ENCODE measurements around the gene MRPS27. TPM values are rescaled to one million over a fixed set of nuclear protein-coding genes. Genes with fewer than 3 reads are reported as not detected.
"Not testable (repeated sequence)": the region's sequence is repeated elsewhere in the genome, so short reads cannot be mapped to it uniquely, and the experiment has no call there.

MRPS27 gene
- total RNA-seq, 1 donor from 2014 or later, result 98.4 TPM

GRCh38 chr5:72353046-72353445 is 33.0 kb upstream of the MRPS27 start:
- peaks cover 4% of the 10 kb centered on the region for H3K9me3 Mint-ChIP-seq
- H3K27me3 Mint-ChIP-seq (ENCODE audit: low read depth), result no peaks in the 10 kb centered on the region
- no peak overlapping the region for H3K27ac Mint-ChIP-seq
- no peak overlapping the region for H3K4me3 Mint-ChIP-seq (ENCODE audit: low read depth)
- H3K36me3 Mint-ChIP-seq (ENCODE audit: low read depth), result peaks cover 39% of the 10 kb centered on the region
- peaks cover 35% of the 10 kb centered on the region for H3K4me1 Mint-ChIP-seq (ENCODE audit: low read depth)
- intact Hi-C loops (cut with micrococcal nuclease), result no loop called here
- DNase-seq (ENCODE audit: low spot score), result no peak

- H3K4me3 Mint-ChIP-seq (ENCODE audit: low read depth), result no peak overlapping the region
- intact Hi-C loops (cut with micrococcal nuclease), result no loop called here
- H3K9me3 Mint-ChIP-seq, result peaks cover 4% of the 10 kb centered on the region
- H3K4me1 Mint-ChIP-seq (ENCODE audit: low read depth), result peaks cover 37% of the 10 kb centered on the region
- no peaks in the 10 kb centered on the region for H3K27me3 Mint-ChIP-seq (ENCODE audit: low read depth)
- H3K27ac Mint-ChIP-seq, result no peak overlapping the region
- H3K36me3 Mint-ChIP-seq (ENCODE audit: low read depth), result peaks cover 39% of the 10 kb centered on the region
- no peak for DNase-seq (ENCODE audit: low spot score)
Observed at GRCh38 chr5:72352616-72353015, 32.6 kb upstream of the MRPS27 start.

GRCh38 chr5:72351376-72351775 is 31.3 kb upstream of the MRPS27 start:
- Mint-ChIP-seq H3K36me3 (ENCODE audit: low read depth) (peaks cover 44% of the 10 kb centered on the region), H3K27ac (no peak overlapping the region), H3K27me3 (ENCODE audit: low read depth) (no peaks in the 10 kb centered on the region), H3K4me3 (ENCODE audit: low read depth) (no peak overlapping the region), H3K4me1 (ENCODE audit: low read depth) (peaks cover 48% of the 10 kb centered on the region), H3K9me3 (peaks cover 4% of the 10 kb centered on the region)
- no peak for DNase-seq (ENCODE audit: low spot score)
- intact Hi-C loops (cut with micrococcal nuclease), result no loop called here

GRCh38 chr5:72347801-72348308 is 27.8 kb upstream of the MRPS27 start:
- no peak for DNase-seq (ENCODE audit: low spot score)

GRCh38 chr5:72346398-72346797 is 26.4 kb upstream of the MRPS27 start:
- intact Hi-C loops (cut with micrococcal nuclease), result no loop called here
- Mint-ChIP-seq H3K36me3 (ENCODE audit: low read depth) (peaks cover 53% of the 10 kb centered on the region), H3K27ac (peak overlapping the region; percentile 60), H3K27me3 (ENCODE audit: low read depth) (no peaks in the 10 kb centered on the region), H3K9me3 (peaks cover 4% of the 10 kb centered on the region), H3K4me1 (ENCODE audit: low read depth) (peaks cover 44% of the 10 kb centered on the region), H3K4me3 (ENCODE audit: low read depth) (no peak overlapping the region)
- no peak for DNase-seq (ENCODE audit: low spot score)

More at GRCh38 chr5:72347801-72348308, 27.8 kb upstream of the MRPS27 start:
- Mint-ChIP-seq H3K4me1 (ENCODE audit: low read depth) (peaks cover 47% of the 10 kb centered on the region), H3K27ac (peak overlapping the region; percentile 88), H3K27me3 (ENCODE audit: low read depth) (no peaks in the 10 kb centered on the region), H3K36me3 (ENCODE audit: low read depth) (peaks cover 57% of the 10 kb centered on the region), H3K9me3 (peaks cover 4% of the 10 kb centered on the region), H3K4me3 (ENCODE audit: low read depth) (no peak overlapping the region)
- intact Hi-C loops (cut with micrococcal nuclease), result loop anchor here (1.0 to 2.0 kb wide), 5 partner anchors 19 to 209 kb away; partner anchors contain the start of genes MRPS27 and PTCD2

GRCh38 chr5:72338689-72339209 is 18.7 kb upstream of the MRPS27 start:
- Mint-ChIP-seq H3K9me3 (no peaks in the 10 kb centered on the region), H3K36me3 (ENCODE audit: low read depth) (peaks cover 57% of the 10 kb centered on the region), H3K4me1 (ENCODE audit: low read depth) (peaks cover 3% of the 10 kb centered on the region), H3K27me3 (ENCODE audit: low read depth) (no peaks in the 10 kb centered on the region), H3K4me3 (ENCODE audit: low read depth) (no peak overlapping the region), H3K27ac (no peak overlapping the region)
- DNase-seq (ENCODE audit: low spot score), result no peak
- intact Hi-C loops (cut with micrococcal nuclease), result no loop called here

- intact Hi-C loops (cut with micrococcal nuclease), result no loop called here
- Mint-ChIP-seq H3K4me3 (ENCODE audit: low read depth) (no peak overlapping the region), H3K9me3 (no peaks in the 10 kb centered on the region), H3K27me3 (ENCODE audit: low read depth) (no peaks in the 10 kb centered on the region), H3K36me3 (ENCODE audit: low read depth) (peaks cover 47% of the 10 kb centered on the region), H3K4me1 (ENCODE audit: low read depth) (peaks cover 3% of the 10 kb centered on the region), H3K27ac (no peak overlapping the region)
- DNase-seq (ENCODE audit: low spot score), result no peak
Observed at GRCh38 chr5:72337159-72337558, 17.1 kb upstream of the MRPS27 start.

- Mint-ChIP-seq H3K27me3 (ENCODE audit: low read depth) (no peaks in the 10 kb centered on the region), H3K4me1 (ENCODE audit: low read depth) (peaks cover under 1% of the 10 kb centered on the region), H3K27ac (no peak overlapping the region), H3K36me3 (ENCODE audit: low read depth) (peaks cover 54% of the 10 kb centered on the region), H3K9me3 (no peaks in the 10 kb centered on the region), H3K4me3 (ENCODE audit: low read depth) (no peak overlapping the region)
- intact Hi-C loops (cut with micrococcal nuclease), result no loop called here
- no peak for DNase-seq (ENCODE audit: low spot score)
Observed at GRCh38 chr5:72330712-72331111, 10.7 kb upstream of the MRPS27 start.

GRCh38 chr5:72328172-72328571 is 8.1 kb upstream of the MRPS27 start:
- Mint-ChIP-seq H3K4me3 (ENCODE audit: low read depth) (no peak overlapping the region), H3K4me1 (ENCODE audit: low read depth) (peaks cover 13% of the 10 kb centered on the region), H3K9me3 (no peaks in the 10 kb centered on the region), H3K36me3 (ENCODE audit: low read depth) (peaks cover 67% of the 10 kb centered on the region), H3K27me3 (ENCODE audit: low read depth) (no peaks in the 10 kb centered on the region), H3K27ac (no peak overlapping the region)
- intact Hi-C loops (cut with micrococcal nuclease), result no loop called here
- no peak for DNase-seq (ENCODE audit: low spot score)

- H3K4me1 Mint-ChIP-seq (ENCODE audit: low read depth), result peaks cover 18% of the 10 kb centered on the region
- no peak overlapping the region for H3K27ac Mint-ChIP-seq
- DNase-seq (ENCODE audit: low spot score), result no peak
- no peaks in the 10 kb centered on the region for H3K27me3 Mint-ChIP-seq (ENCODE audit: low read depth)
- no peak overlapping the region for H3K4me3 Mint-ChIP-seq (ENCODE audit: low read depth)
- H3K36me3 Mint-ChIP-seq (ENCODE audit: low read depth), result peaks cover 65% of the 10 kb centered on the region
- H3K9me3 Mint-ChIP-seq, result no peaks in the 10 kb centered on the region
- intact Hi-C loops (cut with micrococcal nuclease), result no loop called here
Observed at GRCh38 chr5:72326306-72326649, 6.2 kb upstream of the MRPS27 start.

- no peak overlapping the region for H3K4me3 Mint-ChIP-seq (ENCODE audit: low read depth)
- H3K36me3 Mint-ChIP-seq (ENCODE audit: low read depth), result peaks cover 60% of the 10 kb centered on the region
Observed at GRCh38 chr5:72325566-72326305, 5.7 kb upstream of the MRPS27 start.

GRCh38 chr5:72324189-72324825 is 4.3 kb upstream of the MRPS27 start:
- Mint-ChIP-seq H3K9me3 (no peaks in the 10 kb centered on the region), H3K4me3 (ENCODE audit: low read depth) (no peak overlapping the region), H3K4me1 (ENCODE audit: low read depth) (peaks cover 18% of the 10 kb centered on the region), H3K36me3 (ENCODE audit: low read depth) (peaks cover 52% of the 10 kb centered on the region), H3K27me3 (ENCODE audit: low read depth) (no peaks in the 10 kb centered on the region), H3K27ac (no peak overlapping the region)
- no peak for DNase-seq (ENCODE audit: low spot score)
- intact Hi-C loops (cut with micrococcal nuclease), result no loop called here

More at GRCh38 chr5:72325566-72326305, 5.7 kb upstream of the MRPS27 start:
- H3K4me1 Mint-ChIP-seq (ENCODE audit: low read depth), result peaks cover 18% of the 10 kb centered on the region
- H3K27me3 Mint-ChIP-seq (ENCODE audit: low read depth), result no peaks in the 10 kb centered on the region
- H3K27ac Mint-ChIP-seq, result no peak overlapping the region
- intact Hi-C loops (cut with micrococcal nuclease), result no loop called here
- no peaks in the 10 kb centered on the region for H3K9me3 Mint-ChIP-seq
- no peak for DNase-seq (ENCODE audit: low spot score)

- Mint-ChIP-seq H3K4me3 (ENCODE audit: low read depth) (peak overlapping the region; percentile 93), H3K36me3 (ENCODE audit: low read depth) (peaks cover 55% of the 10 kb centered on the region), H3K27ac (peak overlapping the region; percentile 85), H3K4me1 (ENCODE audit: low read depth) (peaks cover 34% of the 10 kb centered on the region)
- not testable (repeated sequence) for H3K27me3 Mint-ChIP-seq (ENCODE audit: low read depth); DNase-seq (ENCODE audit: low spot score); H3K9me3 Mint-ChIP-seq
- intact Hi-C loops (cut with micrococcal nuclease), result loop anchor here (5.0 kb wide), 1 partner anchor 717 kb away; no protein-coding TSS in a partner anchor
Observed at GRCh38 chr5:72319435-72319975, 535 bp downstream of the MRPS27 start.
